Measurements from ENCODE around the gene PCDHGA5.
"Not testable (repeated sequence)": the region's sequence is repeated elsewhere in the genome, so short reads cannot be mapped to it uniquely, and the experiment has no call there.

Gene PCDHGA5

DNA sequence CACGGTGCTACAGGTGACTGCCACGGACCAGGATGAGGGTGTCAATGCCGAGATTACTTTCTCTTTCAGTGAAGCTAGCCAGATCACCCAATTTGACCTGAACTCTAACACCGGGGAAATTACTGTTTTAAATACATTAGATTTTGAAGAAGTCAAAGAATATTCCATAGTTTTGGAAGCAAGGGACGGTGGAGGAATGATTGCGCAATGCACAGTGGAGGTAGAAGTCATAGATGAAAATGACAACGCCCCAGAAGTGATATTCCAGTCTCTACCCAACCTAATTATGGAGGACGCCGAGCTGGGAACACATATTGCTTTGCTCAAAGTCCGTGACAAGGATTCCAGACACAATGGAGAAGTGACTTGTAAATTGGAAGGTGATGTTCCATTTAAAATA lies 24.7 kb downstream of the PCDHGA5 start:
- DNase-seq = no peak

DNA sequence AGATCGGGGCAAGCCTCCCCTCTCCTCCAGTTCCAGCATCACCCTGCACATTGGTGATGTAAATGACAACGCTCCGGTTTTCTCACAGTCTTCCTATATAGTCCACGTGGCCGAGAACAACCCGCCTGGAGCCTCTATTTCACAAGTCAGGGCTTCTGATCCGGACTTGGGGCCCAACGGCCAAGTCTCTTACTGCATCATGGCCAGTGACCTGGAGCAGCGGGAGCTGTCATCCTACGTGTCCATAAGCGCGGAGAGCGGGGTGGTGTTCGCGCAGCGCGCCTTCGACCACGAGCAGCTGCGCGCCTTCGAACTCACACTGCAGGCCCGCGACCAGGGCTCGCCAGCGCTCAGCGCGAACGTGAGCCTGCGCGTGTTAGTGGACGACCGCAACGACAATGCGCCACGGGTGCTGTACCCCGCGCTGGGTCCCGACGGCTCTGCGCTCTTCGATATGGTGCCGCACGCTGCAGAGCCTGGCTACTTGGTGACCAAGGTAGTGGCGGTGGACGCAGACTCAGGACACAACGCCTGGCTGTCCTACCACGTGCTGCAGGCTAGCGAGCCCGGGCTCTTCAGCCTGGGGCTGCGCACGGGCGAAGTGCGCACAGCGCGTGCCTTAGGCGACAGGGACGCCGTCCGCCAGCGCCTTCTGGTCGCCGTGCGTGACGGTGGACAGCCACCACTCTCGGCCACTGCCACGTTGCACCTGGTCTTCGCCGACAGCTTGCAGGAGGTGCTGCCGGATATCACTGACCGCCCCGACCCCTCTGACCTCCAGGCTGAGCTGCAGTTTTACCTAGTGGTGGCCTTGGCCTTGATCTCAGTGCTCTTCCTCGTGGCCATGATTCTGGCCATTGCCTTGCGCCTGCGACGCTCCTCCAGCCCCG lies 25.4 kb downstream of the PCDHGA5 start:
- DNase-seq = no peak

DNA sequence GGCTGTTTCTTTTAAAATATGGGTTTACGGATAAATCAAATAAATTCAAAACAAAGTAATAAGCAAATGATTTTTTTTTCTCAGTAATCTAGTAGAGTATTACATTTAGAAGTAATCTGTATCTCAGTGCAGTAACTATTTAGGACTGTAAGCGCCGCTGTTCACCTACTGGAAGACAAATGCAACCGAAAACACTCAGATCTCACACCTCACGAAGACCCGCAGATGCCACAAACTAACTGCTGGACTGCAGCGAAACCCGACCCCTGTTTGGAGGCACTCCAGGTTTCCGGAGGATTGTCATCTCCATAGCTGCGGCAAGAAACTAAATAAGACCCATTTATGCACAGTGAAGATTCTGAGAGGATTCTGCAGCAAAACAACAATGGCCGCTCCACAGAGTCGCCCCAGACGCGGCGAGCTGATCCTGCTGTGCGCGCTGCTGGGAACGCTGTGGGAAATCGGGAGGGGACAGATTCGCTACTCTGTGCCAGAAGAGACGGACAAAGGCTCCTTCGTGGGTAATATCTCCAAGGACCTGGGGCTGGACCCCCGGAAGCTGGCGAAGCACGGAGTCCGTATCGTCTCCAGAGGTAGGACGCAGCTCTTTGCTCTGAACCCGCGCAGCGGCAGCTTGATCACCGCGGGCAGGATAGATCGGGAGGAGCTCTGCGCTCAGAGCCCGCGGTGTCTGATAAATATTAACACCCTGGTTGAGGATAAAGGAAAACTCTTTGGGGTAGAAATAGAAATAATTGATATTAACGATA lies 28.7 kb downstream of the PCDHGA5 start, which contains the start of gene PCDHGA8:
Gene PCDHGA8, plus strand, starts transcription at position 205 of the 770 bp plus-strand sequence. Its CDS starts 181 bp downstream, at position 386.
- no peak for DNase-seq

DNA sequence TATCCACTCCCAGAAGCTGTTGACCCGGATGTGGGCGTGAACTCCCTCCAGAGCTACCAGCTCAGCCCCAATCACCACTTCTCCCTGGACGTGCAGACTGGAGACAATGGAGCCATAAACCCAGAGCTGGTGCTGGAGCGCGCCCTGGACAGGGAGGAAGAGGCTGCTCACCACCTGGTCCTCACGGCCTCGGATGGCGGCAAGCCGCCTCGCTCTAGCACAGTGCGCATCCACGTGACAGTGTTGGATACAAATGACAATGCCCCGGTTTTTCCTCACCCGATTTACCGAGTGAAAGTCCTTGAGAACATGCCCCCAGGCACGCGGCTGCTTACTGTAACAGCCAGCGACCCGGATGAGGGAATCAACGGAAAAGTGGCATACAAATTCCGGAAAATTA lies 29.3 kb downstream of the PCDHGA5 start:
- no peak for DNase-seq

DNA sequence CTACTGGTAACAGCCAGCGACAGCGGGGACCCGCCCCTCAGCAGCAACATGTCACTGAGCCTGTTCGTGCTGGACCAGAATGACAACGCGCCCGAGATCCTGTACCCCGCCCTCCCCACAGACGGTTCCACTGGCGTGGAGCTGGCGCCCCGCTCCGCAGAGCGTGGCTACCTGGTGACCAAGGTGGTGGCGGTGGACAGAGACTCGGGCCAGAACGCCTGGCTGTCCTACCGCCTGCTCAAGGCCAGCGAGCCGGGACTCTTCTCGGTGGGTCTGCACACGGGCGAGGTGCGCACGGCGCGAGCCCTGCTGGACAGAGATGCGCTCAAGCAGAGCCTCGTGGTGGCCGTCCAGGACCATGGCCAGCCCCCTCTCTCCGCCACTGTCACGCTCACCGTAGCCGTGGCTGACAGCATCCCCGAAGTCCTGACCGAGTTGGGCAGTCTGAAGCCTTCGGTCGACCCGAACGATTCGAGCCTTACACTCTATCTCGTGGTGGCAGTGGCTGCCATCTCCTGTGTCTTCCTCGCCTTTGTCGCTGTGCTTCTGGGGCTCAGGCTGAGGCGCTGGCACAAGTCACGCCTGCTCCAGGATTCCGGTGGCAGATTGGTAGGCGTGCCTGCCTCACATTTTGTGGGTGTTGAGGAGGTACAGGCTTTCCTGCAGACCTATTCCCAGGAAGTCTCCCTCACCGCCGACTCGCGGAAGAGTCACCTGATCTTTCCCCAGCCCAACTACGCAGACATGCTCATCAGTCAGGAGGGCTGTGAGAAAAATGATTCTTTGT lies 30.6 kb downstream of the PCDHGA5 start:
- DNase-seq = not testable (repeated sequence)

DNA sequence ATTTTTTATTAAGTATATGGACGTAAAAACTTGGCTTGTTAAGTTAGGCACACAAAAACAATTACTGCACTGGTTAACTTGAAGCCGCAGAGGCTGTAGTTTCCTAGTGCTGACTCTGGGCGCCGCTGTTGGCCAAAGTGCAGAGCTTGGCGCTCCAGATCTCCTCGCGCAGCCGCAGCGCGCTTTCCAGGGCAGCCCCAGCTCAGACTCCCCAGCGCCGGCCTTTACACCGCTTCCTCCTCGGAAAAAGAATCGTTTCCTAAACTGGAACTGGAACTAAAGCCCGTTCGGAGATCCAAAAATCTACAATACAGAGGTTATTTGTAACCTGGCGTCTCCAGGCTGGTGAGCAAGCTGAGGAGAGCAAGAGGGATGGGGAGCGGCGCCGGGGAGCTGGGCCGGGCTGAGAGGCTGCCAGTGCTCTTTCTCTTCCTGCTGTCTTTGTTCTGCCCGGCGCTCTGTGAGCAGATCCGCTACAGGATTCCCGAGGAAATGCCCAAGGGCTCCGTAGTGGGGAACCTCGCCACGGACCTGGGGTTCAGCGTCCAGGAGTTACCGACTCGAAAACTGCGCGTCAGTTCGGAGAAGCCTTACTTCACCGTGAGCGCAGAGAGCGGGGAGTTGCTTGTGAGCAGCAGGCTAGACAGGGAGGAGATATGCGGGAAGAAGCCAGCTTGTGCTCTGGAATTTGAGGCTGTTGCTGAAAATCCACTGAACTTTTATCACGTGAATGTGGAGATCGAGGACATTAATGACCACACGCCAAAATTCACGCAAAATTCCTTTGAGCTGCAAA lies 34.0 kb downstream of the PCDHGA5 start, which contains the start of gene PCDHGB5:
Gene PCDHGB5, plus strand, starts transcription at position 192 of the 796 bp plus-strand sequence. Its CDS starts 181 bp downstream, at position 373.
- DNase-seq = peak in 1 of 2 experiments; percentile 19

DNA sequence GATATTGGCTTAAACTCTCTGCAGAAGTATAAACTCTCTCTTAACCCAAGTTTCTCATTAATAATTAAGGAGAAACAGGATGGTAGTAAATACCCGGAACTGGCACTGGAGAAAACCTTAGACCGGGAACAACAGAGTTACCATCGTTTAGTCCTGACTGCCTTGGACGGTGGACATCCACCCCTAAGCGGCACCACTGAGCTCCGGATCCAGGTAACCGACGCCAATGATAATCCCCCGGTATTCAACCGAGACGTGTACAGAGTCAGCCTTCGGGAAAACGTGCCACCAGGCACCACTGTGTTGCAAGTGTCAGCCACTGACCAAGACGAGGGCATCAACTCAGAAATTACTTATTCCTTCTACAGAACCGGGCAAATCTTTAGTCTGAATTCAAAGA lies 34.6 kb downstream of the PCDHGA5 start:
- DNase-seq = no peak

DNA sequence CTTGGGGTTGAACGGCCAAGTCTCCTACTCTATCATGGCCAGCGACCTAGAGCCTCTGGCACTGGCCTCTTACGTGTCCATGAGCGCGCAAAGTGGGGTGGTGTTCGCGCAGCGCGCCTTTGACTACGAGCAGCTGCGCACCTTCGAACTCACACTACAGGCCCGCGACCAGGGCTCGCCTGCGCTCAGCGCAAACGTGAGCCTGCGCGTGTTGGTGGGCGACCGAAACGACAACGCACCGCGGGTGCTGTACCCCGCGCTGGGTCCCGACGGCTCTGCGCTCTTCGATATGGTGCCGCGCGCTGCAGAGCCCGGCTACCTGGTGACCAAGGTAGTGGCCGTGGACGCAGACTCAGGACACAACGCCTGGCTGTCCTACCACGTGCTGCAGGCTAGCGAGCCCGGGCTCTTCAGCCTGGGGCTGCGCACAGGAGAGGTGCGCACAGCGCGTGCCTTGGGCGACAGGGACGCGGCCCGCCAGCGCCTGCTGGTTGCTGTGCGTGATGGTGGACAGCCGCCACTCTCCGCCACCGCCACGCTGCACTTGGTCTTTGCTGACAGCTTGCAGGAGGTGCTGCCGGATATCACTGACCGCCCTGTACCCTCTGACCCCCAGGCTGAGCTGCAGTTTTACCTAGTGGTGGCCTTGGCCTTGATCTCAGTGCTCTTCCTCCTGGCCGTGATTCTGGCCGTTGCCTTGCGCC lies 35.7 kb downstream of the PCDHGA5 start:
- no peak for DNase-seq

DNA sequence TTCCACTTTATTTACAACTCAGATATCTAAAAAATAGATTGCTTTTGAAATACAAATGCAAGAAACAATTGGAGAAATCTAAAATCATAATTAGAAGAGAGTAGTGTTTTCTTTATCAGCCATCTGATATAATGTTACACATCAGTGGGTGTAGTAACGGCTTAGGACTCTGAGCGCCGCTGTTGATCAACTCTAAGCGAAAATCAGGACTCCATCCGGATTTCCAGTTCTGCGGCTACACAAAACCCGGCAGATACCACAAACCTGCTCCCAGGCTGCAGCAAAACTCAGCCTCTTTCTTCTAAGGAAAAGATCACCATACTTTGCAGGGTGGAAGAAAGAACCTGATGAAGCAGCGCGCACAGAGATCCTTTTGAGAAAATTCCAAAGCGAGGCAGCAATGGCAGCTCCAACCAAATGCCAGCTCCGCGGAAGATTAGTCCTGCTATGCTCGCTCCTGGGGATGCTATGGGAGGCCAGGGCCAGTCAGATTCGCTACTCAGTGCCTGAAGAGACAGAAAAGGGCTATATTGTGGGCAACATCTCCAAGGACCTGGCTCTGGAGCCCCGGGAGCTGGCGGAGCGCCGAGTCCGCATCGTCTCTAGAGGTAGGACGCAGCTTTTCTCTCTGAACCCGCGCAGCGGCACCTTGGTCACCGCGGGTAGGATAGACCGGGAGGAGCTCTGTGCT lies 38.7 kb downstream of the PCDHGA5 start, which contains the start of gene PCDHGA9:
Gene PCDHGA9, plus strand, starts transcription at position 226 of the 691 bp plus-strand sequence. Its CDS starts 175 bp downstream, at position 401.
- no peak for DNase-seq

DNA sequence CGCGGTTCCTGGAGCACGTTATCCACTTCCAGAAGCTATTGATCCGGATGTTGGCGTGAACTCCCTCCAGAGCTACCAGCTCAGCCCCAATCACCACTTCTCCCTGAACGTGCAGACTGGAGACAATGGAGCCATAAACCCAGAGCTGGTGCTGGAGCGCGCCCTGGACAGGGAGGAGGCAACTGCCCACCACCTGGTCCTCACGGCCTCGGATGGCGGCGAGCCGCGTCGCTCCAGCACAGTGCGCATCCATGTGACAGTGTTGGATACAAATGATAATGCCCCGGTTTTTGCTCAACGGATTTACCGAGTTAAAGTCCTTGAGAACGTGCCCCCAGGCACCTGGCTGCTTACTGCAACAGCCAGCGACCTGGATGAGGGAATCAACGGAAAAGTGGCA lies 39.4 kb downstream of the PCDHGA5 start:
- no peak for DNase-seq

DNA sequence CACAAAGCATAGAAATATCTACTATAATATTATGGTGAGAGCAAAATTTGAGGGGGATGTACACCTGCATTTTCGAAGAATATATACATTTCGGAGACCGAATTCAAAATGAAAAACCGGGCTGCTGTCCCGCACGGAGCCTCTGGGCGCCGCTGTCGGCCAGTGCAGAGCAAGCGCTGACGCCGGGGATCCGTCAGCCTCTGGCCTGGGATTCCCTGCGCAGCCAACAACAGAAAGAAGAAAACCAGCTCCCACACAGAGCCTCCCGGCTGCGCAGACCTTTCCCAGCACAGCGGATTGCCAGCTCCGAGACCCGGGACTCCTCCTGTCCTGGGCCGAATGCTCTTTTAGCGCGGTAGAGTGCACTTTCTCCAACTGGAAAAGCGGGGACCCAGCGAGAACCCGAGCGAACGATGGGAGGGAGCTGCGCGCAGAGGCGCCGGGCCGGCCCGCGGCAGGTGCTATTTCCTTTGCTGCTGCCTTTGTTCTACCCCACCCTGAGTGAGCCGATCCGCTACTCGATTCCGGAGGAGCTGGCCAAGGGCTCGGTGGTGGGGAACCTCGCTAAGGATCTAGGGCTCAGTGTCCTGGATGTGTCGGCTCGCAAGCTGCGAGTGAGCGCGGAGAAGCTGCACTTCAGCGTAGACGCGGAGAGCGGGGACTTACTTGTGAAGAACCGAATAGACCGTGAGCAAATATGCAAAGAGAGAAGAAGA lies 44.0 kb downstream of the PCDHGA5 start, which contains the start of gene PCDHGB6:
Gene PCDHGB6, plus strand, starts transcription at position 232 of the 716 bp plus-strand sequence. Its CDS starts 182 bp downstream, at position 414.
- not testable (repeated sequence) for DNase-seq

DNA sequence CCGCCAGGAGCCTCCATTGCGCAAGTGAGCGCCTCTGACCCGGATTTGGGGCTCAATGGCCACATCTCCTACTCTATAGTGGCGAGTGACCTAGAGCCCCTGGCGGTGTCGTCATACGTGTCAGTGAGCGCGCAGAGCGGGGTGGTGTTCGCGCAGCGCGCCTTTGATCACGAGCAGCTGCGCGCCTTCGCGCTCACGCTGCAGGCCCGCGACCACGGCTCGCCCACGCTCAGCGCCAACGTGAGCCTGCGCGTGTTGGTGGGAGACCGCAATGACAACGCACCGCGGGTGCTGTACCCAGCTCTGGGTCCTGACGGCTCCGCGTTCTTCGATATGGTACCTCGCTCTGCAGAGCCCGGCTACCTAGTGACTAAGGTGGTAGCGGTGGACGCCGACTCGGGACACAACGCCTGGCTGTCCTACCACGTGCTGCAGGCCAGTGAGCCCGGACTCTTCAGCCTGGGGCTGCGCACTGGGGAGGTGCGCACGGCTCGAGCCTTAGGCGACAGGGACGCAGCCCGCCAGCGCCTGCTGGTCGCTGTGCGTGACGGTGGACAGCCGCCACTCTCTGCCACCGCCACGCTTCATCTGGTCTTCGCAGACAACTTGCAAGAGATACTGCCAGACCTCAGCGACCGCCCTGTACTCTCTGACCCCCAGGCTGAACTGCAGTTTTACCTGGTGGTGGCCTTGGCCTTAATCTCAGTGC lies 45.8 kb downstream of the PCDHGA5 start:
- no peak for DNase-seq

DNA sequence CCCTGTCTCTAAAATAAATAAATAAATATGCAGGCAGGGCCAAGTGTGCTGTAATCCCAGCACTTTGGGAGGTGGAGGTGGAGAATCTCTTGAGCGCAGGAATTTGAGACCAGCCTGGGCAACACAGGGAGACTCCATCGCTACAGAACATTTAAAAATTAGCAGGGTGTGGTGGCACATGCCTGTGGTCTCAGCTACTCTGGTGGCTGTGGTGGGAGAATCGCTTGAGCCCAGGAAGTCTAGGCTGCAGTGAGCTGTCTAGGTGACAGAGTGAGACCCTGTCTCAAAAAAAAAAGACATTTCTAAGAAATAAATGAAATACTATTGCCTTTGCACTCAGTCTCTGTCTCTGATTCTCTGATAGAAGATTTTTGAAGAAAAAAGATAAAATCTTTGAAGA lies 47.6 kb downstream of the PCDHGA5 start:
- DNase-seq = no peak

DNA sequence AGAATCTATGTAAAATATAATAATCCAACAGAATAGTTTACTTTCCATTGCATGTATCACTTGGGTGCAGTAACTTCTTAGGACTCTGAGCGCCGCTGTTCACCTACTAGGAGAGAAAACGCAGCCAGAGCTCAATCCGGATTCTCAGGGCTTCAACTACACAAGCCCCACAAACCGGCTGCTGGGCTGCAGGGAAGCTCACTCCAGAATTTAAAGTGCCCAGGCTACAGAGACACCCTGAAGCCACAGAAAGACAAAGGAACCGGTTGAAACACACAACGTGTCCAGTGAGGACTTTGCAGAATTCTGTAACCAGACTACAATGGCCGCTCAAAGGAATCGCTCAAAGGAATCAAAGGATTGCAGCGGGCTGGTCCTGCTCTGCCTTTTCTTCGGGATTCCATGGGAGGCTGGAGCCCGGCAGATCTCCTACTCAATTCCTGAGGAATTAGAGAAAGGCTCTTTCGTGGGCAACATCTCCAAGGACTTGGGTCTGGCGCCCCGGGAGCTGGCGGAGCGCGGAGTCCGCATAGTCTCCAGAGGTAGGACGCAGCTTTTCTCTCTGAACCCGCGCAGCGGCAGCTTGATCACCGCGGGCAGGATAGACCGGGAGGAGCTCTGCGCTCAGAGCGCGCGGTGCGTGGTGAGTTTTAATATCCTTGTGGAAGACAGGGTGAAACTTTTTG lies 49.0 kb downstream of the PCDHGA5 start, which contains the start of gene PCDHGA10:
Gene PCDHGA10, plus strand, starts transcription at position 134 of the 686 bp plus-strand sequence. Its CDS starts 189 bp downstream, at position 323.
- DNase-seq = no peak

DNA sequence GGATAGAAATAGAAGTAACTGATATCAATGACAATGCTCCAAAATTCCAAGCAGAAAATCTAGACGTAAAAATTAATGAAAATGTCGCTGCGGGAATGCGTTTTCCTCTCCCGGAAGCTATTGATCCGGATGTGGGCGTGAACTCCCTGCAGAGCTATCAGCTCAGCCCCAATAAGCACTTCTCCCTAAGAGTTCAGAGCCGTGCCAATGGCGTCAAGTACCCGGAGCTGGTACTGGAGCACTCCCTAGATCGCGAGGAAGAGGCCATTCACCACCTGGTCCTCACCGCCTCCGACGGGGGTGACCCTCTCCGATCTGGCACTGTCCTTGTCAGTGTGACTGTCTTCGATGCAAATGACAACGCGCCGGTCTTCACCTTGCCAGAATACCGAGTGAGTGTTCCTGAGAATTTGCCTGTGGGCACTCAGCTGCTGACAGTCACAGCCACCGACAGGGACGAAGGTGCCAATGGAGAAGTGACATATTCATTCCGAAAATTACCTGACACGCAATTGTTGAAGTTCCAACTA lies 49.6 kb downstream of the PCDHGA5 start:
- DNase-seq = no peak

DNA sequence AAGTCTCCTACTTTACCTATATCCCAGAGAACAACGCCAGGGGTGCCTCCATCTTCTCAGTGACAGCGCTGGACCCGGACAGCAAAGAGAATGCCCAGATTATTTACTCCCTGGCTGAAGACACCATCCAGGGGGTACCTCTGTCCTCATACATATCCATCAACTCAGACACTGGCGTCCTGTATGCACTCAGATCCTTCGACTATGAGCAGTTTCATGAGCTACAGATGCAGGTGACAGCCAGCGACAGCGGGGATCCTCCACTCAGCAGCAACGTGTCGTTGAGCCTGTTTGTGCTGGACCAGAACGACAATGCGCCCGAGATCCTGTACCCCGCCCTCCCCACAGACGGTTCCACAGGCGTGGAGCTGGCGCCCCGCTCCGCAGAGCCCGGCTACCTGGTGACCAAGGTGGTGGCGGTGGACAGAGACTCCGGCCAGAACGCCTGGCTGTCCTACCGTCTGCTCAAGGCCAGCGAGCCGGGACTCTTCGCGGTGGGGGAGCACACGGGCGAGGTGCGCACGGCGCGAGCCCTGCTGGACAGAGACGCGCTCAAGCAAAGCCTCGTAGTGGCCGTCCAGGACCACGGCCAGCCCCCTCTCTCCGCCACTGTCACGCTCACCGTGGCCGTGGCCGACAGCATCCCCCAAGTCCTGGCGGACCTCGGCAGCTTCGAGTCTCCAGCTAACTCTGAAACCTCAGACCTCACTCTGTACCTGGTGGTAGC lies 50.7 kb downstream of the PCDHGA5 start:
- not testable (repeated sequence) for DNase-seq

DNA sequence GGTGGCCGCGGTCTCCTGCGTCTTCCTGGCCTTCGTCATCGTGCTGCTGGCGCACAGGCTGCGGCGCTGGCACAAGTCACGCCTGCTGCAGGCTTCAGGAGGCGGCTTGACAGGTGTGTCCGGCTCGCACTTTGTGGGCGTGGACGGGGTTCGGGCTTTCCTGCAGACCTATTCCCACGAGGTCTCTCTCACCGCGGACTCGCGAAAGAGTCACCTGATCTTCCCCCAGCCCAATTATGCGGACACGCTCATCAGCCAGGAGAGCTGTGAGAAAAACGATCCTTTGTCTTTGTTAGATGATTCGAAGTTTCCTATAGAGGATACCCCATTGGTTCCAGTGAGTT lies 51.3 kb downstream of the PCDHGA5 start:
- not testable (repeated sequence) for DNase-seq
